OCI-LY7 (cell line): ENCODE data around the gene NAPB. TPM values are rescaled to one million over a fixed set of nuclear protein-coding genes. Genes with fewer than 3 reads are reported as not detected.

ENCODE experiments used
- BruUV-seq: library from RNA; stranded (reverse); fragments of 400-500 nt; replicated peaks from 2 replicates; lab custom pipeline; 2021; lab: Mats Ljungman, UMichigan
- CTCF ChIA-PET: fragments of 300-600 bp; sonication (Branson Sonifier 250); formaldehyde crosslinking; loops from one replicate; lab custom pipeline; 2022; ENCODE audit warnings: antibody characterized with exemption; ENCODE audit not compliant: unreplicated experiment; lab: Charles Lee
- POLR2A ChIA-PET: fragments of 300-600 bp; sonication (Branson Sonifier 250); formaldehyde crosslinking; loops from one replicate; lab custom pipeline; 2022; ENCODE audit warnings: antibody characterized with exemption; lab: Charles Lee
- DNase-seq: peaks from one replicate; pipeline ENCODE4 v3.0.0-alpha.2; 2015; ENCODE audit warnings: low spot score
- H2AFZ ChIP-seq: fragments of 200-600 bp; sonication (generic), shearing (Covaris generic); 2 replicates; pipeline ENCODE4 v1.6.1; 2014; ENCODE audit warnings: mild to moderate bottlenecking, antibody characterized with exemption, low read length, moderate library complexity
- H3K27ac ChIP-seq: fragments of 200-600 bp; sonication (generic); 2 replicates; pipeline ENCODE4 v1.5.1; 2014; ENCODE audit warnings: mixed run types, low read depth, mild to moderate bottlenecking, moderate library complexity, low read length, inconsistent platforms; ENCODE audit not compliant: poor library complexity, severe bottlenecking
- H3K36me3 ChIP-seq: fragments of 200-600 bp; sonication (generic); 2 replicates; pipeline ENCODE4 v1.6.1; 2014; ENCODE audit warnings: mild to moderate bottlenecking, antibody characterized with exemption, low read length, moderate library complexity, mixed read lengths; ENCODE audit not compliant: insufficient read depth
- H3K4me1 ChIP-seq: fragments of 200-600 bp; sonication (generic); 2 replicates; pipeline ENCODE4 v1.5.1; 2014; ENCODE audit warnings: mild to moderate bottlenecking, low read length; ENCODE audit not compliant: insufficient read depth, poor library complexity, severe bottlenecking
- H3K4me2 ChIP-seq: fragments of 200-600 bp; sonication (generic); 2 replicates; pipeline ENCODE4 v1.6.1; 2014; ENCODE audit warnings: mild to moderate bottlenecking, low read length
- H3K4me3 ChIP-seq: fragments of 200-600 bp; sonication (generic); 2 replicates; pipeline ENCODE4 v1.5.1; 2014; ENCODE audit warnings: mild to moderate bottlenecking, low read depth, low read length; ENCODE audit not compliant: poor library complexity, severe bottlenecking
- H3K79me2 ChIP-seq: fragments of 200-600 bp; sonication (generic); 2 replicates; pipeline ENCODE4 v1.6.1; 2016; ENCODE audit warnings: low read depth, mild to moderate bottlenecking, low read length, moderate library complexity, mixed read lengths; ENCODE audit not compliant: insufficient read depth
- H3K9me2 ChIP-seq: fragments of 200-600 bp; sonication (generic); 2 replicates; pipeline ENCODE4 v1.6.1; 2016; ENCODE audit warnings: mild to moderate bottlenecking, low read length, mixed read lengths; ENCODE audit not compliant: insufficient read depth
- H3K9me3 ChIP-seq: fragments of 200-600 bp; sonication (generic); 2 replicates; pipeline ENCODE4 v1.6.1; 2014; ENCODE audit warnings: mild to moderate bottlenecking, mixed run types, low read length, mixed read lengths
- H4K20me1 ChIP-seq: fragments of 200-600 bp; sonication (generic); 2 replicates; pipeline ENCODE4 v1.6.1; 2014; ENCODE audit warnings: mild to moderate bottlenecking, antibody characterized with exemption, low read length, moderate library complexity, mixed read lengths; ENCODE audit not compliant: insufficient read depth
- CTCF ChIP-seq: fragments of 200-600 bp; sonication (generic); conservative IDR thresholded peaks from 2 replicates; pipeline ENCODE4 v1.5.1; 2014; ENCODE audit warnings: mild to moderate bottlenecking, antibody characterized with exemption, low read length, moderate library complexity, mixed read lengths
- EZH2phosphoT487 ChIP-seq: fragments of 200-600 bp; sonication (generic); IDR thresholded peaks from 2 replicates; pipeline ENCODE4 v1.6.1; 2018; ENCODE audit warnings: low read depth, borderline replicate concordance, mild to moderate bottlenecking, mixed run types, antibody characterized with exemption, low read length, moderate library complexity, mixed read lengths
- intact Hi-C: fragments of 100-400 bp; cut with micrococcal nuclease; formaldehyde crosslinking; loops from one replicate; pipeline ENCODE4 v1.10.0; 2022; ENCODE audit not compliant: unreplicated experiment
- total RNA-seq, 2 experiments: library from RNA; depleted of rRNA in 1 of 2; stranded (reverse); fragments of >200 nt in 1 of 2; shearing (Covaris generic) in 1 of 2; gene quantifications; 2 replicates each; pipeline ENCODE4 v1.2.3, GENCODE V29; 2014 to 2022

The NAPB gene
- total RNA-seq, 2 experiments from 2014 or later = 9.3 to 12.1 TPM

DNA sequence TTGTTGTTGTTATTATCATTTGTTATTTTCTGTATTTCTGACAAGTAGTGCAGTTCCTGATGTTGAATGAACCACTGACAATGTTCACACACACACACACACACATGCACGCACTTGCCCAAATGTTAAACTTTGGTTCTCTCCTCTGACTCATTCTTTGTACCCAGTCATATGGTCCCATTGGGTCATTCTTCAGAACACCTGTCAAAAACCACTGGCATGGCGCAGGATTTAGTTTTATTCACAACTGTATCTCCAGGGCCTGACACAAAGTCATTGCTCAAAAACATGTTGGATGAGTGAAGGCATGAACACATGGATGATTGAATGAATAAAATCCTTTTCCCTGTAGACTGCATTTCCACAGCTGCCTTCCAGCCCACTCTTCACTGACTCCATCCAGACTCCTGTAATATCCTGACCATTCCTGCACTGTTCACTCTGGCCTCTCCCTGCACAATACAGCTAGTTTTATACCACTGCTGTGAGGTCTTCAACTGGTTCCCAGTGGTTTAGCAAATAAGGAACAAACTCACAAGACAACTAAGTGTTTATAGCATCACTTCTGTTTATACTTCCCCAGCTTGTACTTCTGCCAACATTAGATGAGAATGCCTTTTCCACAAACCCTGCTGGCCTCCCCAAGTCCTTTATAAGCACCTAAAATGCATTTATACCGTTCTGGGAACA is 38.3 kb upstream of the NAPB start:
- Histone ChIP-seq H3K4me2 (no peak overlapping the region), H3K9me3 (no peaks in the 10 kb centered on the region), H2AFZ (no peak overlapping the region), H3K79me2 (no peaks in the 10 kb centered on the region), H3K4me3 (no peak overlapping the region), H3K9me2 (no peaks in the 10 kb centered on the region), H3K27ac (no peak overlapping the region), H4K20me1 (no peaks in the 10 kb centered on the region), H3K4me1 (peaks cover 10% of the 10 kb centered on the region), H3K36me3 (no peaks in the 10 kb centered on the region)
- POLR2A ChIA-PET = no interaction called here
- CTCF ChIA-PET = no interaction called here
- no peak for DNase-seq
- no peak for TF ChIP-seq CTCF
- TF ChIP-seq EZH2phosphoT487 = no peak
- intact Hi-C loops = no loop called here
- no TSS peak for BruUV-seq

DNA sequence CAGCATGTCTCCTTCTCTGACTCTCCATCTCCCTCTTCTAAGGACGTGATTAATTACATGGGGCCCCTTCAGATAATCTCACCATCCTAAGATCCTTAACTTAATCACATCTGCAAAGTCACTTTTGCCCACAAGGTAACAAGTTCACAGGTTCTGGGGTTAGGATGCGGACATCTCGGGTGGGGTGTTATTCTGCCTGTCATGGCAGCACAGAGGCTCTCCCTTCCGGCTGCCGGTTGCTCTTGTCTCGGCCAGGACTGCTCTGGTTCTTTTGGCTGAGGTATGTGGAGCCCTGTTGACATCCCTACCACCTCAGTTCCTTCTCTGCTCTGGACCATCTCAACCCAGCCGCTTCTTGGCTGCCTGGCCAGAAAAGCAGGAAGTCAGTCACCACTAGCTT is 35.6 kb upstream of the NAPB start:
- no peak overlapping the region for H3K4me2 ChIP-seq
- CTCF ChIA-PET = no interaction called here
- no peaks in the 10 kb centered on the region for H4K20me1 ChIP-seq
- no peaks in the 10 kb centered on the region for H3K9me3 ChIP-seq
- H3K4me1 ChIP-seq = peaks cover 10% of the 10 kb centered on the region
- H3K36me3 ChIP-seq = no peaks in the 10 kb centered on the region
- TF ChIP-seq CTCF = no peak
- TF ChIP-seq EZH2phosphoT487 = no peak
- no peaks in the 10 kb centered on the region for H3K79me2 ChIP-seq
- no peaks in the 10 kb centered on the region for H3K9me2 ChIP-seq
- no peak overlapping the region for H3K4me3 ChIP-seq
- POLR2A ChIA-PET = no interaction called here
- intact Hi-C loops = no loop called here
- H2AFZ ChIP-seq = peak overlapping the region; percentile 52; the same call in 1 of the 2 replicates
- no peak overlapping the region for H3K27ac ChIP-seq
- DNase-seq = no peak
- no TSS peak for BruUV-seq

DNA sequence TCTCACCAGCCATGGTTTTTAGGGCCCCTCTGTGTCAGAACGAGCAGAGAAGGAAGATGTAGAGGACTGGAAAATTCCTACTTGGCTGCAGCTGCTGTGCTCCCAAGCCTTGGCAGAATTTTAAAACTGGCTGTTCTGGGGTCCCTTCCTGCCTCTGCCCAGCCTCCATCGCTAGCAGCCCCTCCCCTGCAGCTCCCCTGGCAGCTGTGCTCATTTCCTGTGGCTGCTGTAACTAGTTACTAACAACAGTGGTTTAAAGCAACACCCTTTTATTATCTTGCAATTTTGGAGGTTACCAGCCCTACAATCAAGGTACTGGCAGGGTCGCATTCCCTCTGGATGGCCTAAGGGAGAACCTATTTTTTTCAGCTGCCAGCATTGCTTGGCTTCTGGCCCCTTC is 35.1 kb upstream of the NAPB start:
- no peaks in the 10 kb centered on the region for H4K20me1 ChIP-seq
- H3K4me3 ChIP-seq = no peak overlapping the region
- no TSS peak for BruUV-seq
- peak overlapping the region; percentile 4; the same call in 1 of the 2 replicates for H3K4me2 ChIP-seq
- intact Hi-C loops = no loop called here
- no peaks in the 10 kb centered on the region for H3K9me2 ChIP-seq
- POLR2A ChIA-PET = no interaction called here
- H3K9me3 ChIP-seq = no peaks in the 10 kb centered on the region
- peak overlapping the region; percentile 52; the same call in 1 of the 2 replicates for H2AFZ ChIP-seq
- TF ChIP-seq EZH2phosphoT487 = no peak
- TF ChIP-seq CTCF = no peak
- CTCF ChIA-PET = no interaction called here
- H3K27ac ChIP-seq = no peak overlapping the region
- DNase-seq = peak; percentile 30
- peaks cover 10% of the 10 kb centered on the region for H3K4me1 ChIP-seq
- no peaks in the 10 kb centered on the region for H3K36me3 ChIP-seq
- no peaks in the 10 kb centered on the region for H3K79me2 ChIP-seq
